Neural cell (in vitro differentiated cells): ENCODE data around the gene NUDT9. TPM values are rescaled to one million over a fixed set of nuclear protein-coding genes. Genes with fewer than 3 reads are reported as not detected.

Experiments
- H2AFZ ChIP-seq: fragments of 200-600, 300-800 bp; sonication (generic), shearing (Covaris generic); 2 replicates; pipeline ENCODE4 v1.6.0; 2014; ENCODE audit warnings: low read depth, mild to moderate bottlenecking, antibody characterized with exemption, low read length, moderate library complexity
- H3F3A ChIP-seq: fragments of 200-600 bp; shearing (Covaris generic); 2 replicates; pipeline ENCODE4 v1.6.1; 2016; ENCODE audit warnings: mild to moderate bottlenecking, moderate library complexity, mixed read lengths, antibody characterized with exemption, low read length; ENCODE audit not compliant: insufficient read depth, poor library complexity, severe bottlenecking
- H3K27ac ChIP-seq: fragments of 200-600, 300-800 bp; sonication (generic), shearing (Covaris generic); 2 replicates; pipeline ENCODE4 v1.5.1; 2014; ENCODE audit warnings: mild to moderate bottlenecking, low read length, moderate library complexity
- H3K27me3 ChIP-seq: fragments of 300-800, 200-600 bp; sonication (generic), shearing (Covaris generic); 2 replicates; pipeline ENCODE4 v1.6.0; 2014; ENCODE audit warnings: mild to moderate bottlenecking, low read depth, low read length, moderate library complexity; ENCODE audit not compliant: insufficient read depth
- H3K36me3 ChIP-seq: fragments of 300-800, 200-600 bp; sonication (generic), shearing (Covaris generic); 2 replicates; pipeline ENCODE4 v1.5.1; 2014; ENCODE audit warnings: mild to moderate bottlenecking, antibody characterized with exemption, low read length, moderate library complexity; ENCODE audit not compliant: insufficient read depth
- H3K4me2 ChIP-seq: fragments of 300-800, 200-600 bp; sonication (generic), shearing (Covaris generic); 2 replicates; pipeline ENCODE4 v1.6.0; 2014; ENCODE audit warnings: mild to moderate bottlenecking, low read length
- H3K4me3 ChIP-seq: fragments of 300-800, 200-600 bp; sonication (generic), shearing (Covaris generic); 2 replicates; pipeline ENCODE4 v1.5.1; 2014; ENCODE audit warnings: mild to moderate bottlenecking, low read length, moderate library complexity
- H3K79me2 ChIP-seq: fragments of 200-600 bp; shearing (Covaris generic); replicated peaks from 2 replicates; pipeline ENCODE4 v1.6.0; 2014; ENCODE audit warnings: mild to moderate bottlenecking, low read length, moderate library complexity; ENCODE audit not compliant: insufficient read depth
- H3K9ac ChIP-seq: fragments of 300-800, 200-600 bp; sonication (generic), shearing (Covaris generic); 2 replicates; pipeline ENCODE4 v1.6.1; 2016; ENCODE audit warnings: mild to moderate bottlenecking, low read length, mixed read lengths
- H3K9me2 ChIP-seq: fragments of 200-600 bp; shearing (Covaris generic); 2 replicates; pipeline ENCODE4 v1.6.1; 2016; ENCODE audit warnings: mild to moderate bottlenecking, low read length, mixed read lengths; ENCODE audit not compliant: insufficient read depth
- H3K9me3 ChIP-seq: fragments of 200-600, 300-800 bp; sonication (generic), shearing (Covaris generic); 2 replicates; pipeline ENCODE4 v1.6.1; 2016; ENCODE audit warnings: mild to moderate bottlenecking, mixed run types, low read length, moderate library complexity, mixed read lengths
- H4K20me1 ChIP-seq: fragments of 200-600 bp; shearing (Covaris generic); 2 replicates; pipeline ENCODE4 v1.6.1; 2016; ENCODE audit warnings: mild to moderate bottlenecking, mixed run types; ENCODE audit not compliant: insufficient read depth
- EP300 ChIP-seq: fragments of 450-650 bp; conservative IDR thresholded peaks from 2 replicates; pipeline ENCODE4 v1.6.1; 2014; ENCODE audit warnings: antibody characterized with exemption, mild to moderate bottlenecking, moderate library complexity; ENCODE audit not compliant: poor library complexity, severe bottlenecking
- EZH2 ChIP-seq: fragments of 200-600, 300-800 bp; shearing (Covaris generic), sonication (generic); IDR thresholded peaks from 2 replicates; pipeline ENCODE4 v1.6.1; 2014; ENCODE audit warnings: antibody characterized with exemption, low read length, borderline replicate concordance, mild to moderate bottlenecking; ENCODE audit not compliant: insufficient read depth, poor library complexity, severe bottlenecking
- MXI1 ChIP-seq: fragments of 450-650 bp; conservative IDR thresholded peaks from 2 replicates; pipeline ENCODE4 v1.6.1; 2014; ENCODE audit warnings: antibody characterized with exemption, mild to moderate bottlenecking; ENCODE audit not compliant: poor library complexity, severe bottlenecking
- POLR2AphosphoS5 ChIP-seq: IDR thresholded peaks from 2 replicates; pipeline ENCODE4 v1.6.1; 2012
- RAD21 ChIP-seq: fragments of 450-650 bp; conservative IDR thresholded peaks from 2 replicates; pipeline ENCODE4 v1.6.1; 2014; ENCODE audit warnings: antibody characterized with exemption, mild to moderate bottlenecking, moderate library complexity
- SMC3 ChIP-seq: fragments of 450-650 bp; conservative IDR thresholded peaks from 2 replicates; pipeline ENCODE4 v1.6.1; 2014; ENCODE audit warnings: antibody characterized with exemption, mild to moderate bottlenecking, moderate library complexity; ENCODE audit not compliant: poor library complexity
- TAF1 ChIP-seq: IDR thresholded peaks from 2 replicates; pipeline ENCODE4 v1.6.1; 2012; ENCODE audit warnings: low read depth
- polyA plus RNA-seq: library from polyadenylated mRNA; depleted of rRNA; stranded (reverse); fragments of >200 nt; gene quantifications from 2 replicates; pipeline ENCODE4 v1.2.3, GENCODE V29; 2014
- TF ChIP-seq, protein P1 (sequence below): IDR thresholded peaks from 2 replicates; pipeline ENCODE4 v1.6.1; 2012; ENCODE audit warnings: borderline replicate concordance
- TF ChIP-seq, protein P2 (sequence below): fragments of 450-650 bp; IDR thresholded peaks from 2 replicates; pipeline ENCODE4 v1.5.1; 2014; ENCODE audit warnings: antibody characterized with exemption, mild to moderate bottlenecking, moderate library complexity; ENCODE audit not compliant: poor library complexity, severe bottlenecking

Gene NUDT9
- polyA plus RNA-seq, 1 donor from 2014 or later, result 25.5 TPM

DNA sequence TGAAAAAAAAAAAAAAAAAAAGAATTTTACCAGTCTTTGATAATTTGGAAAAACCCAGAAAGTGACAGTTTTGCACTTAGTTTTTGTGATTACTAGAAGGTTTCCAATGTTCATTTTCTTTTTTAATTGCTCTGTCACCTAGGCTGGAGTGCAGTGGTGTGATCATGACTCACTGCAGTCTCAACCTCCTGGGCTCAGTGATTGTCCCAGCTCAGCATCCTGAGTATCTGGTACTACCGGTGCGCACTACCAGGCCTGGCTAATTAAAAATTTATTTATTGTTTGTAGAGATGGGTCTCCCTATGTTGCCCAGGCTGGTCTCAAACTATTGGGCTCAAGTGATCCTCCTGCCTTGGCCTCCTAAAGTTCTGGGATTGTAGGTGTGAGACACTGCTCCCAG, 3.3 kb downstream of the NUDT9 start:
- peaks cover 32% of the 10 kb centered on the region for H3K79me2 ChIP-seq
- H3K4me3 ChIP-seq, result no peak overlapping the region
- no peaks in the 10 kb centered on the region for H3F3A ChIP-seq

DNA sequence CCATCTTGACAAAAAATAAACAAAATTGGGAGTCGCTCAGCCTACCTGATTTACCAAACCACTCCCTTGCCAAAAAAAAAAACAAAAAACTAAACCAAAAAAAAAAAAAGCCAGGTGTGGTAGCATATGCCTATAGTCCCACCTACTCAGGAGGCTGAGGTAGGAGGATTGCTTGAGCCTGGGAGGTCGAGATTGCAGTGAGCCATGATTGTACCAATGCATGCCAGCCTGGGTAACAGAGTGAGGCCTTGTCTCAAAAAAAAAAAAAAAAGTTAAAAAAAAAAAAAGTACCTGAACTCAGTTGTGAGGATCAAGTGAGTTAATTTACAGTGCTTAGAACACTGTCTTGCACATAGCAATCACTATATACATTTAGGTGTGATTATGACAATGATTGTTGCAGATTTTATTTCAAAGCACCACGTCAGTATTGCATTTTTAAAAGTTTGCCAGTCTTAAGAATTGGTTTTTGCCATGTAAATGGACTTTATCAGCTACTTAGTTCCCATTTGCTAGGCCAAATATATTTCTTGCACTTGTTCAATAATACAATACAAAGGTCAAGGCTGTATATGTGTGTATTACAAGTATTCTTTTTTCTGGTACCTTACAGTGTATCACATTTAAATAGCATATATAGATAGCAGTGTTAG, 4.6 kb downstream of the NUDT9 start:
- Histone ChIP-seq H3K9me2 (no peaks in the 10 kb centered on the region), H3K4me2 (no peak overlapping the region), H3K36me3 (no peaks in the 10 kb centered on the region), H3K9me3 (no peaks in the 10 kb centered on the region), H2AFZ (no peak overlapping the region), H3K27ac (no peak overlapping the region), H3K27me3 (no peaks in the 10 kb centered on the region), H3K79me2 (peaks cover 38% of the 10 kb centered on the region), H3F3A (no peaks in the 10 kb centered on the region), H3K4me3 (no peak overlapping the region), H4K20me1 (no peaks in the 10 kb centered on the region), H3K9ac (no peak overlapping the region)
- TF ChIP-seq EZH2 (no peak), TAF1 (no peak), RAD21 (no peak), SMC3 (no peak), MXI1 (no peak)

More for the DNA sequence above, 3.3 kb downstream of the NUDT9 start:
- Histone ChIP-seq H4K20me1 (no peaks in the 10 kb centered on the region), H3K9me3 (no peaks in the 10 kb centered on the region), H2AFZ (no peak overlapping the region), H3K4me2 (no peak overlapping the region), H3K27ac (no peak overlapping the region), H3K36me3 (no peaks in the 10 kb centered on the region), H3K9ac (no peak overlapping the region), H3K9me2 (no peaks in the 10 kb centered on the region), H3K27me3 (no peaks in the 10 kb centered on the region)
- no peak for TF ChIP-seq POLR2AphosphoS5
- no peak for TF ChIP-seq EP300
- TF ChIP-seq RAD21, result no peak
- TF ChIP-seq, protein P1, sequence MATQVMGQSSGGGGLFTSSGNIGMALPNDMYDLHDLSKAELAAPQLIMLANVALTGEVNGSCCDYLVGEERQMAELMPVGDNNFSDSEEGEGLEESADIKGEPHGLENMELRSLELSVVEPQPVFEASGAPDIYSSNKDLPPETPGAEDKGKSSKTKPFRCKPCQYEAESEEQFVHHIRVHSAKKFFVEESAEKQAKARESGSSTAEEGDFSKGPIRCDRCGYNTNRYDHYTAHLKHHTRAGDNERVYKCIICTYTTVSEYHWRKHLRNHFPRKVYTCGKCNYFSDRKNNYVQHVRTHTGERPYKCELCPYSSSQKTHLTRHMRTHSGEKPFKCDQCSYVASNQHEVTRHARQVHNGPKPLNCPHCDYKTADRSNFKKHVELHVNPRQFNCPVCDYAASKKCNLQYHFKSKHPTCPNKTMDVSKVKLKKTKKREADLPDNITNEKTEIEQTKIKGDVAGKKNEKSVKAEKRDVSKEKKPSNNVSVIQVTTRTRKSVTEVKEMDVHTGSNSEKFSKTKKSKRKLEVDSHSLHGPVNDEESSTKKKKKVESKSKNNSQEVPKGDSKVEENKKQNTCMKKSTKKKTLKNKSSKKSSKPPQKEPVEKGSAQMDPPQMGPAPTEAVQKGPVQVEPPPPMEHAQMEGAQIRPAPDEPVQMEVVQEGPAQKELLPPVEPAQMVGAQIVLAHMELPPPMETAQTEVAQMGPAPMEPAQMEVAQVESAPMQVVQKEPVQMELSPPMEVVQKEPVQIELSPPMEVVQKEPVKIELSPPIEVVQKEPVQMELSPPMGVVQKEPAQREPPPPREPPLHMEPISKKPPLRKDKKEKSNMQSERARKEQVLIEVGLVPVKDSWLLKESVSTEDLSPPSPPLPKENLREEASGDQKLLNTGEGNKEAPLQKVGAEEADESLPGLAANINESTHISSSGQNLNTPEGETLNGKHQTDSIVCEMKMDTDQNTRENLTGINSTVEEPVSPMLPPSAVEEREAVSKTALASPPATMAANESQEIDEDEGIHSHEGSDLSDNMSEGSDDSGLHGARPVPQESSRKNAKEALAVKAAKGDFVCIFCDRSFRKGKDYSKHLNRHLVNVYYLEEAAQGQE, result no peak
- no peak for TF ChIP-seq TAF1
- no peak for TF ChIP-seq SMC3
- TF ChIP-seq EZH2, result no peak
- TF ChIP-seq, protein P2, sequence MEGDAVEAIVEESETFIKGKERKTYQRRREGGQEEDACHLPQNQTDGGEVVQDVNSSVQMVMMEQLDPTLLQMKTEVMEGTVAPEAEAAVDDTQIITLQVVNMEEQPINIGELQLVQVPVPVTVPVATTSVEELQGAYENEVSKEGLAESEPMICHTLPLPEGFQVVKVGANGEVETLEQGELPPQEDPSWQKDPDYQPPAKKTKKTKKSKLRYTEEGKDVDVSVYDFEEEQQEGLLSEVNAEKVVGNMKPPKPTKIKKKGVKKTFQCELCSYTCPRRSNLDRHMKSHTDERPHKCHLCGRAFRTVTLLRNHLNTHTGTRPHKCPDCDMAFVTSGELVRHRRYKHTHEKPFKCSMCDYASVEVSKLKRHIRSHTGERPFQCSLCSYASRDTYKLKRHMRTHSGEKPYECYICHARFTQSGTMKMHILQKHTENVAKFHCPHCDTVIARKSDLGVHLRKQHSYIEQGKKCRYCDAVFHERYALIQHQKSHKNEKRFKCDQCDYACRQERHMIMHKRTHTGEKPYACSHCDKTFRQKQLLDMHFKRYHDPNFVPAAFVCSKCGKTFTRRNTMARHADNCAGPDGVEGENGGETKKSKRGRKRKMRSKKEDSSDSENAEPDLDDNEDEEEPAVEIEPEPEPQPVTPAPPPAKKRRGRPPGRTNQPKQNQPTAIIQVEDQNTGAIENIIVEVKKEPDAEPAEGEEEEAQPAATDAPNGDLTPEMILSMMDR, result no peak
- TF ChIP-seq MXI1, result no peak
